ENCODE measurements around the gene CCNDBP1. TPM values are rescaled to one million over a fixed set of nuclear protein-coding genes. Genes with fewer than 3 reads are reported as not detected.
A peak's percentile ranks its signal among the peaks of the same experiment; 100 is the strongest.
"Not testable (repeated sequence)": the region's sequence is repeated elsewhere in the genome, so short reads cannot be mapped to it uniquely, and the experiment has no call there.

Gene CCNDBP1
- total RNA-seq, 1 experiment from 2014 or later, result 97.1 TPM

- peak; percentile 47 for DNase-seq
- Histone ChIP-seq H3K4me3 (no peak overlapping the region), H3K9me3 (peaks cover 3% of the 10 kb centered on the region; the same call in 1 of the 2 replicates), H3K27me3 (no peaks in the 10 kb centered on the region), H3K36me3 (no peaks in the 10 kb centered on the region)
These were observed 40.2 kb downstream of the CCNDBP1 start for GRCh38 chr15:43225201-43225949.

DNA sequence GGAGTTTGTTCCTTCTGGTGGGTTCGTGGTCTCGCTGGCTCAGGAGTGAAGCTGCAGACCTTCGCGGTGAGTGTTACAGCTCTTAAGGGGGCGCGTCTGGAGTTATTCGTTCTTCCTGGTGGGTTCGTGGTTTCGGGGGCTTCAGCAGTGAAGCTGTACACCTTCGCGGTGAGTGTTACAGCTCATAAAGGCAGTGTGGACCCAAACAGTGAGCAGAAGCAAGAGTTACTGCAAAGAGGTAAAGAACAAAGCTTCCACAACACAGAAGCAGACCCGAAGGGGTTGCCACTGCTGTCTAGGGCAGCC is 40.7 kb downstream of the CCNDBP1 start:
- not testable (repeated sequence) for DNase-seq, H3K9me3 ChIP-seq

GRCh38 chr15:43226436-43227305 is 41.5 kb downstream of the CCNDBP1 start:
- no peaks in the 10 kb centered on the region for H3K27me3 ChIP-seq
- H3K9me3 ChIP-seq, result peaks cover 3% of the 10 kb centered on the region; the same call in 1 of the 2 replicates
- H3K4me3 ChIP-seq, result no peak overlapping the region
- no peaks in the 10 kb centered on the region for H3K36me3 ChIP-seq
- no peak for DNase-seq

More for the DNA sequence above, 40.7 kb downstream of the CCNDBP1 start:
- not testable (repeated sequence) for H3K36me3 ChIP-seq, H3K27me3 ChIP-seq, H3K4me3 ChIP-seq

- Histone ChIP-seq H3K27me3 (no peaks in the 10 kb centered on the region), H3K4me3 (no peak overlapping the region), H3K9me3 (peaks cover 3% of the 10 kb centered on the region; the same call in 1 of the 2 replicates), H3K36me3 (no peaks in the 10 kb centered on the region)
- DNase-seq, result no peak
These were observed 44.8 kb downstream of the CCNDBP1 start for GRCh38 chr15:43229977-43230376.

- H3K27me3 ChIP-seq, result no peaks in the 10 kb centered on the region
- peak; percentile 11 for DNase-seq
These were observed 45.5 kb downstream of the CCNDBP1 start for GRCh38 chr15:43230640-43231115.

GRCh38 chr15:43232289-43232874 is 47.2 kb downstream of the CCNDBP1 start:
- no peaks in the 10 kb centered on the region for H3K9me3 ChIP-seq
- DNase-seq, result no peak
- no peaks in the 10 kb centered on the region for H3K27me3 ChIP-seq
- H3K36me3 ChIP-seq, result no peaks in the 10 kb centered on the region
- no peak overlapping the region for H3K4me3 ChIP-seq

More at GRCh38 chr15:43230640-43231115, 45.5 kb downstream of the CCNDBP1 start:
- peaks cover 3% of the 10 kb centered on the region; the same call in 1 of the 2 replicates for H3K9me3 ChIP-seq
- no peaks in the 10 kb centered on the region for H3K36me3 ChIP-seq
- no peak overlapping the region for H3K4me3 ChIP-seq

GRCh38 chr15:43235536-43235935 is 50.3 kb downstream of the CCNDBP1 start:
- Histone ChIP-seq H3K36me3 (no peaks in the 10 kb centered on the region), H3K9me3 (no peaks in the 10 kb centered on the region), H3K27me3 (no peaks in the 10 kb centered on the region), H3K4me3 (no peak overlapping the region)
- no peak for DNase-seq

- Histone ChIP-seq H3K27me3 (no peaks in the 10 kb centered on the region), H3K9me3 (no peaks in the 10 kb centered on the region), H3K4me3 (no peak overlapping the region), H3K36me3 (no peaks in the 10 kb centered on the region)
- no peak for DNase-seq
These were observed 52.8 kb downstream of the CCNDBP1 start for GRCh38 chr15:43237842-43238470.

GRCh38 chr15:43238671-43239131 is 53.5 kb downstream of the CCNDBP1 start:
- DNase-seq, result no peak
- no peaks in the 10 kb centered on the region for H3K27me3 ChIP-seq
- H3K9me3 ChIP-seq, result no peaks in the 10 kb centered on the region
- no peaks in the 10 kb centered on the region for H3K36me3 ChIP-seq
- no peak overlapping the region for H3K4me3 ChIP-seq

DNA sequence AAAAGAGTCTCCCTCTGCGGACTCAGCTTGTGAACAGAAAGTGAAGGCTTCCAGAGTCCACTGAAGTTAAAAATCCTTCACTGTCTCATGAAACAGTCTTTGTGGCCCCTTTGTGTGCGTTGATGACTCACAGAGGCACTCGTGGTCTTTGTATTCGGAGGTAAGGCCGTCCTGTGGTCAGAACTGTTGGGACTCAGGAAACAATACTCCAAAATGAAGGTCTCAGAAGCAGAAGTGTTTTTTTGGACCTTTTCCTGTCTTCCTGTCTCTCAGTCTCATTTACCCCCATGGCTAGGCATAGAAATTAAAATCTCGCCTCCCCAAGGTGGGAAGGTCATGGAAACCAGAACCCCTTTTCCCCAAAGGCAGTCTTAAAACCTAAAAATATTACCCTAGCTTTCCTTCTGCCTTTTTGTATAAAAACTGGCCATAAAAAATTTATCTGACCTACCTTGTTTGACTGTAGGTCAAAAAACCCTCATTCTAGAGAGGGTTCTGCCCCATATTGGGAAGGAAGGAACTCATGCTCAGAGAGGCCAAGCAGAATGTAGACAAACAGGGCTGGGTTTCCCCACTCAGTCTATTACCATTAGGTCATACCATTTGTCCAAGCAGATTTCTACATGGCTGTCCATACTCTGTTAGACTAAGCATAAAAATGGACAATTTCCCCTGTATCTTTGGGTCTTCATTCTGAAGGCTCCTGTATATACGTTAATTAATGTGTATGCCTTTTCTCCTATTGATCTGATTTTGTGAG is 54.7 kb downstream of the CCNDBP1 start:
- H3K4me3 ChIP-seq, result no peak overlapping the region
- no peak for DNase-seq
- H3K36me3 ChIP-seq, result no peaks in the 10 kb centered on the region
- H3K9me3 ChIP-seq, result no peaks in the 10 kb centered on the region
- H3K27me3 ChIP-seq, result no peaks in the 10 kb centered on the region

- H3K27me3 ChIP-seq, result no peaks in the 10 kb centered on the region
These were observed 55.9 kb downstream of the CCNDBP1 start for GRCh38 chr15:43241100-43241499.

DNA sequence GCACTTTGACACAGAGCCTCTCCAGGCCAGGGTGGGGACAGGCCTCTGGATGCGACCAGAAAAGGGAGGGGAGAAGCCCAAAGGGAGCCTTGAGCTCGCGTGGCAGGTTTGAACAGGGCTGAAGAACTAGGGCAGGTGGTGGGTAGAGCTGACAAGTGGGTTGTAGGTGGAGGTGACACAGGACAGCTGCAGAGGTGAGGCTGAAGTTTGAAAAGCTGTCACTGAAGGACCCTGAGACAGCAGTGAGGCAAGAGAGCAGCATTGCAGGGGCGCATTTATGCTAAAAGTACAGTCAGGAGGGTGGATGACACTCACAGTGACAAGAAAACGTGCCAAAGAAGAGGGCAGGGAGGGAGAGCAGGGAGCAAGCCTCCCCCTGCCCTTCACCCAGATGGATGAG is 57.4 kb downstream of the CCNDBP1 start:
- no peak for DNase-seq
- H3K27me3 ChIP-seq, result no peaks in the 10 kb centered on the region

More at GRCh38 chr15:43241100-43241499, 55.9 kb downstream of the CCNDBP1 start:
- Histone ChIP-seq H3K4me3 (no peak overlapping the region), H3K36me3 (no peaks in the 10 kb centered on the region), H3K9me3 (no peaks in the 10 kb centered on the region)
- DNase-seq, result peak; percentile 90

DNA sequence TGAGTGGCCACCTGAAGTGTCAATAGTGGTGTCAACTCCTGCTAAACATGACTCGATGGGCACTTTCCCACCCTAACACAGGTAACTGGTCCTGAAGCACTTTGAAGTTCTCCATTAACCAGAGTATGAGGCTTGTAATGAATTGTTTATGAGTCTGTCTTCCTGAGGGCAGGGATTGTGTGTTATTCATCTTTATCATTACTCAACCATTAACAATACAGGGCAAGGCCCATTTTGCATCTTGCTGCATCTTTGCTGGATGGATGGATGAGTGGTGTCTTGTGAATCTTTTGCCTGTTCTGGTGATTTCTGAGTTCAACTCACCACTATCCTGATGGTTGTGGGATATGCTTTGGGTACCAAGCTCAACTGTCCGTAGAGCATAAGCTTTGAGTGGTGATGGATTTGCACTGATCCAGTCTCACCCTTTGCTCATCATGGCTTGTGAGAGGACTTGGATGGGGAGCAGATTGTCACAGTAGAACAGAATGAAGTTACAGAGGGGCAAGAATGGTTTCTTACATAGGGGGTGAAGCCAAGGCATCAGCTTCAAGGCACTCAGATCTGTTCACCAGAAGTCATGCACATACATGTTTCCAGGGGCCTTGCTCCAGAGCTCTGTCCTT is 57.9 kb downstream of the CCNDBP1 start:
- Histone ChIP-seq H3K36me3 (no peaks in the 10 kb centered on the region), H3K27me3 (no peaks in the 10 kb centered on the region), H3K4me3 (no peak overlapping the region), H3K9me3 (no peaks in the 10 kb centered on the region)
- DNase-seq, result no peak

More for the DNA sequence above, 57.4 kb downstream of the CCNDBP1 start:
- H3K4me3 ChIP-seq, result no peak overlapping the region
- H3K9me3 ChIP-seq, result no peaks in the 10 kb centered on the region
- no peaks in the 10 kb centered on the region for H3K36me3 ChIP-seq

GRCh38 chr15:43244092-43244491 is 58.9 kb downstream of the CCNDBP1 start:
- Histone ChIP-seq H3K36me3 (no peaks in the 10 kb centered on the region), H3K9me3 (no peaks in the 10 kb centered on the region), H3K4me3 (no peak overlapping the region), H3K27me3 (no peaks in the 10 kb centered on the region)
- DNase-seq, result no peak

- H3K9me3 ChIP-seq, result no peaks in the 10 kb centered on the region
- no peaks in the 10 kb centered on the region for H3K36me3 ChIP-seq
- H3K27me3 ChIP-seq, result no peaks in the 10 kb centered on the region
- no peak for DNase-seq
- no peak overlapping the region for H3K4me3 ChIP-seq
These were observed 61.1 kb downstream of the CCNDBP1 start for GRCh38 chr15:43246261-43246774.
